ENCODE data around the gene PEMT.

PEMT gene

GRCh38 chr17:17514993-17515933, 76.2 kb downstream of the PEMT start:
- DNase-seq (ENCODE audit: low read depth): no peak

DNA sequence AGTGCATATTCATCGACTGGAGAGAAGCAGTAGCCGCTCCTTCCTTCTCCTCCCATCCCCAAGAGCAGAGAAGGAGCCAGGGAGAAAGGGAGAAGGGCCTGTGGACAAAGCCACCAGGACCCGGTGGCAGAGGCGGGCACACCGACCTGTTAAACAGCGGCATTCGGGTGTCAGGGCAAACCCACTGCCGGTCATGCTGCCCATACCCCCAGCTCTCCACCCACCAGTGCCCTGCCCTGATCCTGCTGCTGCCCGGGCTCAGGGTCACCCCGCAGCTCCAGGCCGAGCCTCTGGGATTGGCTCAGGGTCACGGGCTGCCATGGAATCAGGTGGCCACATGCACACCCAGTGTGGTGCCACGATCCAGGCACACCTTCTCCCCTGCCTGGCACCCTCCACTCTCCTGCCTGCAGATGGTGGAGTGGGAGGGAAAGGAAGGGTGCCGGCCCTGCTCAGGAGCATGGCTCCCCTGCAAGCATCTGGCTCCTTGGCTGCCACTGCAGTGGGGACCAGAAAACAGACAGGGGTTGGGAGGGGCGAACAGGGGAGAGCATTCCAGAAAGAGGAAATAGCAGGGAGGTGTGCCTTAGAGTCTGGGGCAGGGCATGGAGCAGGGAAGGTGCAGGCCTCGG, 77.0 kb downstream of the PEMT start:
- no peak for DNase-seq (ENCODE audit: low read depth)

DNA sequence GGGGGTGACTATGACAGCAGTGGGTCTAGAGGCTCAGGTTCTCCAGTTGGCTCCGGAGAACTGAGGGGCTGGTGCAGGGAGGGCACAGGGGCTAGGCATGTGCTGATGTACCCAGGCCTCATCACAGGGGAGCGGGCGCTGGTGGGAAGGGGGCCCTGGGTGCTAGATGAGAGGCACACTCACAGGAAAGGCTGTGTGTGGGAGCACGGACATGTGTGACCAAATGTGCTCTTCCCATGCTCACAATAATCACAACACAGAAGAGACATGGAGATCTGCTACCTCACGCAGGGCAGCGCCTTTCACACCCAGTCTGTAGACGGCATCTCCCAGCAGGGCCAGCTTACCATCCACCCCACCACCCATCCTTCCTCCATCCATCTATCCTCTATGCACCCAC, 77.9 kb downstream of the PEMT start:
- no peak for DNase-seq (ENCODE audit: low read depth)

DNA sequence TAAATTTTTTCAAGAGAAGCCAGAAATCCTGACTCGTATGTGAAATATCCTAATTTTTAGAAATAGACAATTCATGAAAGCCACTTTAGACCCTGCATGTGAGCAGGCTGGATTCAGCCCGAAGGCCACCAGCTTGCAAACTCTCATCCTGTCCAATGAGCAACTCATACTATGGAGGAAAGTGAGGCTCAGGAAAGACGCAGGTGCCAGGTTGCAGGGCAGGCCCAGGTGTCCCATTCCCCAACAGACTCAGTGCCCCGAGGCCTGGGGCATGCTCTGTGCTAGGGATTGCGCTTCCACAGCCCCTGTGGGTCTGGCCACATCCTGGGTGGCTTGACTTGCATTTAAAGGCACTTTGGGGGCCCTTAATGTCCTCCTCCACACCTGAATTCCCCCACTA, 78.6 kb downstream of the PEMT start:
- no peak for DNase-seq (ENCODE audit: low read depth)

DNA sequence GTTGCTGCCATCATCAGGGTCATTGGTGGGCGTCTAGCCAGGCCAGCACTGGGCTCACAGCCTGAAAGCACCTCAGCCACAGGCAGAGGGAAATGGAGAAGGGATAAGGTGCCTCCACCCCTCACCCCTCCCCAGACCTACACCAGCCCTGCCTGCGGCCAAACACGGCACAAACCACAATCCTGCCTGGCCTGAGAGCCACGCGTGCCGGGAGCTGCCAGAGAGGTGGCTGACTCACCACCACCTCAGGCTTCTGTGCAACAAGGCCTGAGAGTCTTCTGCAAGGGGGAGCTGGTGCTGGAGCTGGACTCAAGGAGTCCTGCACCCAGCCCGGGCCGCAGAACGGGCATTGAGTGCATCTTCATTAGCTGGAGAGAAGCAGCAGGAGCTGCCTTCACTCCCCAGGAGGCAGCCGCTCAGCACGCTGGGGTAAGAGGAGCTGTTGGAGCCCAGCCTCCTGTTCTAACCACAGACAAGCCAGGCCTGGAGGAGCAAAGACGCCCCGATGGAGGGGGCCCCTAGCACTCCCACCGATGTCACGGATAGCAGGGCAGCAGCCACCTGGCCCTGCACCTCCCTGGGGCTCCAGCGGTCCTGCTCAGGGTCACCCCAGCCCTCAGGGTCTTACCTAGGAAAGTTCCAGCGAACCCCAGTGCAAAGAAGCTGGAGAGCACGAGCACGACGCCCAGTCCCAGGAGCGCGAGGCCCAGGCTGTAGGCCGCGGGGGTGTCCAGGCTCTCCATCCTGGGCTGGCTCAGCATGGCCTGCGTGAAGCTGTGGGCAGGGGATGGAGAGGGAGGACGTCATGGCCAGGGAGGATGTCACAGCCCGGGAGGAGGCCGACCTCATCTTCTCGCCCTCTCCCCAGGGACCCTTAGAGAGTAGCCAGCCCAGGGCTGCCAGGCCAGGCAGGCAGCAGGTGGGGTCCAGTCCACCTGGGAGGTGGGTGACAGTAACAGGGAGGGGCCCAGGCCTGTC, 79.3 kb downstream of the PEMT start:
- no peak for DNase-seq (ENCODE audit: low read depth)

DNA sequence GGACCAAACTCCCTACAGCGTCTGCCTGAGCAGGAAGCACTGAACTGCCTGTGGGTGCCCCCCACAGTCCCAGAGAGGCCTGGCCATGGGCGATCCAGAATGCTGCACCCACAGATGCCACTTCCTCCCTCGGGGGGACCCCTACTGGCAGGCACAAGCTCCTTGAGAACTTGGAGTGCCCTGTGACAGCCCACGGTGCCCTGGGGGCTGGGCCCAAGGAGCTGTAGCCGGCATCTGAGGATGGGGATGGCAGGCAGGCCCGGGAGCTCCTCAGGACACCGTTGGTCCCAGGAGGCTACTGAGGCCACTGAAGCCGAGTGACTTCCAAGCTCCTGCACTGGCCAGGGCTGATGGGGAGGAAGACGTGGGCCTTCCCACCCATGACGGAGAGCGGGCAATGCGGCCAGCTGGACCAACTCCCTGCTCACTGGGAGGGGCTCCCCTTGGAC, 80.2 kb downstream of the PEMT start:
- no peak for DNase-seq (ENCODE audit: low read depth)

GRCh38 chr17:17510456-17511292, 80.8 kb downstream of the PEMT start:
- no peak for DNase-seq (ENCODE audit: low read depth)

DNA sequence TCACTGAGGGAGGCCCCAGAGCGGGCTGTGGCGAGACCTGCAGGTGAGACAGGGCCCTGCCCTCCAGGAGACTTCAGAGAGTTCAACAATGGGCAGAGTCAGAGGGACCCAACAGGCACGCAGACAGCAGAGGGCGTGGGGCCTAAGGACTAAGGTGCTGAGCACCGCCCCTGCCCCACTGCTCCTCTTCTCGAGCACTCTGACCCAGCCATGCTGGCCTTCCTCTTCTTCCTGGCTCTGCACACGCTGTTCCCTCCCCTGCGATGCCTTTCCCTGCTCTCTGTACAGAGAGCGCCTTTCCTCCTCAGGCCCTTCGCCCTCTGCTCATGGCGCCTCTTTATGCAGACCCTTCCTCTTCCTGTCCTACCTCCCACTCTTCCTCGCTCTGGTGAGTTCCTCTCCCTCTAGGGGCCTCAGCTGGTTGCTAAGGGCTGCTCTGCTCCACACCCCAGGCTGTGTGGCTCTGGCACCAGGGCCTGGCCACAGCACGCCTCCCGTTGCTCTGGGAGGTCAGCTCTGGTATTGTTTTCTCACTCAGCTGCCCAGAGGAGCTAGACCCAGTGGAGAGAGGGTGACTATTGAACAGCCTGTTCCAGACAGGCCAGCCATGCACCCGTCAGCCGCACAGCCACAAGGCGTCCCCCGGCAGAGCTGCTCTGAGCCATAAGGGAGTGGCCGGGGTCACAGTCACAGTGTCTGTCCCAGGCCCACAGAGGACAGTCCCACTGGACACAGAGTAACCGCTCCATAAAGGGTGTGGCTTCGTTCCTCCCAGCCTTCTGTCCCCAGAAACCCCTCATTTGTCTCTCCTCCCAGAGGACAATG, 81.7 kb downstream of the PEMT start:
- DNase-seq (ENCODE audit: low read depth): no peak

GRCh38 chr17:17508646-17509591, 82.6 kb downstream of the PEMT start:
- no peak for DNase-seq (ENCODE audit: low read depth)

GRCh38 chr17:17508019-17508535, 83.4 kb downstream of the PEMT start:
- DNase-seq (ENCODE audit: low read depth): no peak

DNA sequence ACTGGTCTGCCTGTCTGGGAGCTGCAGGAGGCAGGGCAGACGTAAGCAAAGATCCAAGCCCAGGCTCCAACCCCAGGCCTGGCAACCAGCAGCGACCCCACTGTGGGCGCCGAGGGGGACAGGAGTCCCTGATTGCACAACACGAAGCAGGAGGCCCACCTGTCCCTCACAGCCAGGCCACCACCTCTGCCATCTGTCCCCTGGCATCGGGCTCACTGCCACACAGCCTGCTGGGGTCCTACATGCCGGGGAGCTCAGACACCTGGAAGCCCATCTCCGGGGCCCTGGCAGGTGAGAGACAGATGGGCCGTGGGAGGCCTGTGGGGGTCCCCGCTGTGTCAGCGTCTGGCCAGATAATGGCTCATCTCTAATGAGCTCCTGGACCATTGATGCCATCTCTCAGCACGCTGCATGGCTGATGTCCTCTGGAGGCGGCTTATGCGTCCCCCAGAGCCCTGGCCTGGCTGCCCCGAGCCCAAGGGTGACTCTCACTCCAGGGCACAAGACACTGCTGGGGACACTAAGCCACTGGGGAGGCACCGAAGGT, 84.0 kb downstream of the PEMT start:
- DNase-seq (ENCODE audit: low read depth): no peak

- DNase-seq (ENCODE audit: low read depth): no peak
Observed at GRCh38 chr17:17506893-17507464, 84.5 kb downstream of the PEMT start.

DNA sequence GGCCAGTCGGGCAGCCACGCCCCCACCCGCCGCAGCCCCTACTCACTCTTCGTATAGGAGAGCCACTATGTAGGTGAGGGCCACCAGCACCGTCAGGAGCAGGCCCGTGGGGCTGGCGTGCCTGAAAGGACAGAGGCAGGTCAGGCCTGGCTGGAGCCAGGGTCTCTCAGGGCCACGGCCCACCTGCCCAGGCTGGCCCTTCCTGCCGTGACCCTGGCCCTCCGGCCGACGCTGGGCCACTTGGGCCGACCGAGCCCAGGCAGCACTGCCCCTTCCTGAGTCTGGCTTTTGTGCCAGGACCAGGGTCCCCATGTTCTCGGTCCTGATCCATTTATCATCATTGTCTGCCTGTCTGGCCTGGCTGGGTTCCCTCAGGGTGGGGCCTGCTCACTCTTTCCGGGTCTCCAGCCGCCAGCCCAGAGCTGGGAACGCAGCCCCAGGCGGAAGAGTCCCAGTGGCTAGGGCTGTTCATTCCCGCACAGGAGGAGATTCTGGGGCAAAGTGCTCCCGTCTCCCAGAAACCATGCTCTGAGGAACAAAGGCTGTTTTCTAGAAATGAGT, 85.2 kb downstream of the PEMT start:
- no peak for DNase-seq (ENCODE audit: low read depth)

- DNase-seq (ENCODE audit: low read depth): no peak
Observed at GRCh38 chr17:17505610-17506171, 85.8 kb downstream of the PEMT start.

GRCh38 chr17:17505151-17505550, 86.4 kb downstream of the PEMT start:
- no peak for DNase-seq (ENCODE audit: low read depth)

GRCh38 chr17:17504341-17505140, 87.0 kb downstream of the PEMT start:
- DNase-seq (ENCODE audit: low read depth): no peak

Measured in activated T-cell treated with anti-CD3 and anti-CD28 coated beads for 24 hours (primary cell).